HG02973 (cell line): Measurements from ENCODE around the gene SYTL1.

Source experiments
- ATAC-seq: cut with Tn5 transposase; IDR thresholded peaks from one replicate; pipeline ENCODE4 v1.9.1; 2021; ENCODE audit warnings: moderate library complexity; ENCODE audit not compliant: unreplicated experiment

Gene SYTL1

GRCh38 chr1:27341525-27342252, at the start of gene SYTL1:
SYTL1 (plus strand) TSS chr1:27342022; CDS start chr1:27345335, 3,313 bp downstream.
- no peak for ATAC-seq

GRCh38 chr1:27292106-27292505, 49.7 kb upstream of the SYTL1 start:
- no peak for ATAC-seq

GRCh38 chr1:27293915-27294314, 47.9 kb upstream of the SYTL1 start:
- ATAC-seq, result no peak

- ATAC-seq, result no peak
Observed at GRCh38 chr1:27296773-27297291, 45.0 kb upstream of the SYTL1 start.

GRCh38 chr1:27297903-27298302, 43.9 kb upstream of the SYTL1 start:
- ATAC-seq, result no peak

- no peak for ATAC-seq
Observed at GRCh38 chr1:27298632-27299384, 43.0 kb upstream of the SYTL1 start.

- no peak for ATAC-seq
Observed at GRCh38 chr1:27299385-27300271, 42.2 kb upstream of the SYTL1 start.

GRCh38 chr1:27300341-27301051, 41.3 kb upstream of the SYTL1 start:
- no peak for ATAC-seq

GRCh38 chr1:27301052-27301422, 40.8 kb upstream of the SYTL1 start:
- ATAC-seq, result no peak

GRCh38 chr1:27301582-27302199, 40.1 kb upstream of the SYTL1 start:
- ATAC-seq, result no peak

GRCh38 chr1:27302612-27303011, 39.2 kb upstream of the SYTL1 start:
- ATAC-seq, result no peak

- no peak for ATAC-seq
Observed at GRCh38 chr1:27303509-27303908, 38.3 kb upstream of the SYTL1 start.

GRCh38 chr1:27306071-27306470, 35.8 kb upstream of the SYTL1 start:
- ATAC-seq, result no peak

GRCh38 chr1:27306892-27307761, 34.7 kb upstream of the SYTL1 start:
- no peak for ATAC-seq

- no peak for ATAC-seq
Observed at GRCh38 chr1:27307874-27308598, 33.8 kb upstream of the SYTL1 start.

GRCh38 chr1:27314169-27314568, 27.7 kb upstream of the SYTL1 start:
- no peak for ATAC-seq

- no peak for ATAC-seq
Observed at GRCh38 chr1:27314737-27315136, 27.1 kb upstream of the SYTL1 start.

- ATAC-seq, result no peak
Observed at GRCh38 chr1:27316860-27317259, 25.0 kb upstream of the SYTL1 start.

GRCh38 chr1:27318136-27318535, 23.7 kb upstream of the SYTL1 start:
- ATAC-seq, result no peak
